Thoracic aorta (tissue), 2 donors: ENCODE results near the gene TAL1. TPM values are rescaled to one million over a fixed set of nuclear protein-coding genes. Genes with fewer than 3 reads are reported as not detected.

ENCODE experiments used
- ATAC-seq: fragments of 150-250 bp; one replicate; pipeline ENCODE4 v1.8.0; 2017; ENCODE audit warnings: low read depth; ENCODE audit not compliant: insufficient number of reproducible peaks, low FRiP score
- DNase-seq: peaks from one replicate; pipeline ENCODE4 v3.0.0-alpha.2; 2020; ENCODE audit warnings: low spot score
- H3K27ac ChIP-seq, 2 donors: fragments of 200-600 bp; sonication (generic); 1 replicate in 1 of 2; 2 replicates in 1 of 2; pipeline ENCODE4 v1.5.1; 2016; ENCODE audit warnings: mild to moderate bottlenecking in 2 of 2, moderate library complexity in 2 of 2
- H3K27me3 ChIP-seq: fragments of 200-600 bp; sonication (generic); replicated peaks from 2 replicates; pipeline ENCODE4 v1.6.0; 2016; ENCODE audit warnings: mild to moderate bottlenecking; ENCODE audit not compliant: insufficient read depth
- H3K36me3 ChIP-seq: fragments of 200-600 bp; sonication (generic); one replicate; pipeline ENCODE4 v1.5.1; 2016
- H3K4me1 ChIP-seq, 2 donors: fragments of 200-600 bp; sonication (generic); 1 replicate in 1 of 2; 2 replicates in 1 of 2; pipeline versions ENCODE4 v1.5.1 to v1.6.0; 2016; ENCODE audit warnings: low read depth in 2 of 2, mild to moderate bottlenecking in 1 of 2; ENCODE audit not compliant: control insufficient read depth in 1 of 2
- H3K4me3 ChIP-seq: fragments of 200-600 bp; sonication (generic); 2 replicates; pipeline ENCODE4 v1.5.1; 2016; ENCODE audit warnings: mild to moderate bottlenecking
- H3K9me3 ChIP-seq: fragments of 200-600 bp; sonication (generic); 2 replicates; pipeline ENCODE4 v1.5.1; 2016
- total RNA-seq, 2 donors: library from RNA; depleted of rRNA; stranded (reverse); fragments of >200 nt; gene quantifications; one replicate each; pipeline versions ENCODE4 v1.1.0 to v1.2.3, GENCODE V29; 2016
- TF ChIP-seq, protein P1 (sequence below): fragments of 200-600 bp; sonication (generic); IDR thresholded peaks from one replicate; pipeline ENCODE4 v1.5.1; 2019; ENCODE audit warnings: antibody characterized with exemption

Gene TAL1
- total RNA-seq, 2 donors from 2014 or later = 2.4 to 3.0 TPM

DNA sequence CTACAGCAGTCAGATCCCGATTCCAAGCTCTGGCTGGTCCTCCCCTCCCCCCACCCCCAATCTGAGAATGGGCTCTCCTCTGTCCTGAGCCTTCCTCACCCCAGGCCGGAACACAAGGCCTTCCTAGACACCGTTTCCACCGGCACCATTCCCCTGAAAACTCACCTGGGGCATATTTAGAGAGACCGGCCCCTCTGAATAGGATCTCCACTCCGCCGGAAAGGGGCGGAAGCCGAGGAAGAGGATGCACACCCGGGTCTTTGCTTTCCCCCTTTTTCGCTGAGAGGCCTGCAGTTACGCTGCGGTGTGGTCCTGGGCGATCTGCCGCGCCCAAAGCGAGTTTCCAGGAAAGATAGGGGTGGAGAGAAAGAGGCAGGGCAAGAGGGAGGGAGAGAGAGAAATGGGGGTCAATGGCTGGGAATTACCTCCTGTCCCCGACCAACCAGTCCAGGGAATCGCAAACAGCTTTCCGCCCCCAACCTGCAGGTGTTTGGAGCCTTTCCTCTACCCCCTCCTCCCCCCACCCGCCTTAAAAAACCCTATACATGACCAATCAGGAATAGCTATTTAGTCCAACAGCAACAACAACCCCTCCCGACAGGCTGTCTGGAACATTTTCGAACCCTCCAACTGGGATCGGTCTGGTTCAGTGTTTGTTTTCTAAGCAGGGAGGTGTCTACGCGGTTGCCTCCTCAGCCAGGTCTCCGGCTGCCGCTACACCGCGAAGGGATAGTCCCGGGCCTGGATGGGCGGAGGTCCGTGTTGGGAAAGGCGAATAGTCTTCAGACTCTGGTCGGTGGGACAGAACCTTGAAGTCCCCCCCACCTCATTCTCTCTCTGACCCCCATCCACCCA is 2.8 kb downstream of the TAL1 start:
- DNase-seq = no peak
- Histone ChIP-seq H3K9me3 (no peaks in the 10 kb centered on the region), H3K4me1 (peaks cover 20 to 31% of the 10 kb centered on the region in 2 donors), H3K27ac (peak overlapping the region in 1 of 2 donors; percentile 50), H3K27me3 (peaks cover 29% of the 10 kb centered on the region), H3K4me3 (peak overlapping the region; percentile 71), H3K36me3 (no peaks in the 10 kb centered on the region)
- ATAC-seq = no peak
- TF ChIP-seq, protein P1, sequence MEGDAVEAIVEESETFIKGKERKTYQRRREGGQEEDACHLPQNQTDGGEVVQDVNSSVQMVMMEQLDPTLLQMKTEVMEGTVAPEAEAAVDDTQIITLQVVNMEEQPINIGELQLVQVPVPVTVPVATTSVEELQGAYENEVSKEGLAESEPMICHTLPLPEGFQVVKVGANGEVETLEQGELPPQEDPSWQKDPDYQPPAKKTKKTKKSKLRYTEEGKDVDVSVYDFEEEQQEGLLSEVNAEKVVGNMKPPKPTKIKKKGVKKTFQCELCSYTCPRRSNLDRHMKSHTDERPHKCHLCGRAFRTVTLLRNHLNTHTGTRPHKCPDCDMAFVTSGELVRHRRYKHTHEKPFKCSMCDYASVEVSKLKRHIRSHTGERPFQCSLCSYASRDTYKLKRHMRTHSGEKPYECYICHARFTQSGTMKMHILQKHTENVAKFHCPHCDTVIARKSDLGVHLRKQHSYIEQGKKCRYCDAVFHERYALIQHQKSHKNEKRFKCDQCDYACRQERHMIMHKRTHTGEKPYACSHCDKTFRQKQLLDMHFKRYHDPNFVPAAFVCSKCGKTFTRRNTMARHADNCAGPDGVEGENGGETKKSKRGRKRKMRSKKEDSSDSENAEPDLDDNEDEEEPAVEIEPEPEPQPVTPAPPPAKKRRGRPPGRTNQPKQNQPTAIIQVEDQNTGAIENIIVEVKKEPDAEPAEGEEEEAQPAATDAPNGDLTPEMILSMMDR = no peak

DNA sequence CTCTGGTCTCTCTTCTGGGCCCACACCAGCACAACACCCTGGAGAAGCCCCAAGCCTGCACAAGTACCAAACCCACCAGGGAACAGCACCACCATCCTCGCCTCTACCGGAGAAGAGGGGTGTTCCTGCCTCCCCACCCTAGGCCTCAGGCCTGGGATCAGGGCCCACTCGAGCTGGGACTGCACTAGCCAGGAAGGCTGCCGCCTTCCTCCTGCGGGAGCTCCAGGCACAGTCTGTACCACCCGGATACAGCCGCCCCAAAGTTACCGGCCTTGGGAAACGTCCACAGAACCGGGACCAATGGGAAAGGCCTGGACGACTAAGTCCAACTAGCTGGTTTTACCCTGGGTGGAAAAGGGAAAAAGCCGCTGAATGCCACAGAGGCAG is 3.4 kb downstream of the TAL1 start:
- no peak overlapping the region for H3K27ac ChIP-seq
- DNase-seq = no peak
- no peak overlapping the region for H3K4me3 ChIP-seq
- no peaks in the 10 kb centered on the region for H3K9me3 ChIP-seq
- no peaks in the 10 kb centered on the region for H3K36me3 ChIP-seq
- H3K27me3 ChIP-seq = peaks cover 31% of the 10 kb centered on the region
- TF ChIP-seq, protein P1 = no peak
- ATAC-seq = no peak
- H3K4me1 ChIP-seq = peaks cover 20 to 31% of the 10 kb centered on the region in 2 donors

DNA sequence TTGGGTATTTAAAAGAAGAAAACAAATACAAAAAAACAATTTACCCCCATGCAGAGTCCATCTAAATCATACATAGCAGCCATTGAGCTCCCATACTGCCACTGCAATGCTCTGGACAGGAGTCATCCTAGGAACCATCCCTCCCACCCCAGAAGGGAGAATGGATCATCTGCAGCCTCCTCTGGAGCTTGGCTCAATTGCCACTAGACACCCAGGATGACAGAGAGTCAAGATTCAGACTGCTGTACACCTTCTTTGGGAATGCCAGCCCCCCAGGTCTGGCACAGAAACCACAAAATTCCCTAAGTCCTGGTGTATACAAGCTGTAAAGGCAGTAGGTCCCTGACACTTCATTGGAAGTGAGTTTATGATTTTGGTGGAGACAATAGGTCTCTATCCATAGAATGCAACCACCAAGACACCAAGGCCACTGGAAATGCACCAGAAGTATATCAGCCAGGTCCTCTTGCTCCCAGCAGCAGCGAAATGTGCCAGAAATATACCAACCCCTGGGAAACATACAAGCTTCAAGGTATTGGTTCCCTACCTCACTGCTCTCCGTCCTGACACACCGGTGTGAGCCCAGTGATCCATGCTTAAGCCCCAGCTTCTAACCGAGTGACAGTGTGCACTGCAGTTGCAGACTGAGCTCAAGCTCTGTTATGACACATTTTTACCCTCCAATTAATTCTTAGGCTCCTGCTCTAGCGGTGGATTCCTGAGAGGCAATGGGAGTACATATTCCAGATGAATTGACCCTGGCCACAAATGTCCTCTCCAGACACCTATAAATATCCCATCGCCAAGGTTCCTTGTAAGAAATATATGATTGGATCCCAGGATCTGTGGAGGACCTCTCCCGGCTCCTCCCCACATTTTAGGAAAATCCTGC is 4.4 kb downstream of the TAL1 start:
- Histone ChIP-seq H3K27ac (no peak overlapping the region), H3K36me3 (no peaks in the 10 kb centered on the region), H3K4me1 (peaks cover 20 to 31% of the 10 kb centered on the region in 2 donors), H3K9me3 (no peaks in the 10 kb centered on the region), H3K27me3 (peaks cover 31% of the 10 kb centered on the region), H3K4me3 (no peak overlapping the region)
- ATAC-seq = no peak
- DNase-seq = no peak
- TF ChIP-seq, protein P1 = no peak

DNA sequence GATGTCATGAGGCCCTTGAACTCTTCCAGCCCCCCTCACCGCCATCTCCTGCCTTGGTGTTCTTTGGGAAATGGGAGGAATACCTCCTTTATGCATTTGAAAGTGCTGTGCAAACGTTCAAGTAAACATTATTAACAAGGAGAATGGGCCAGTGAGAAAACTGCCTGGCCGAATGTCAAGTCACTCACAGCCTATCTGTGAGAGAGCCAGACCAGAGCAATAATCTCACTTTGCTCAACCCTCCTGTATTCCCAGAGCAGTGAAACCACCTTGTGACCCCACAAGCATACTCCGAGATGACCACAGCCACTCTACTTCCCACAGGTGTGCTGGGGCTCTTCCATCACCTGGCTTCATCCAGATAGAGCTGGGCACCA is 5.2 kb downstream of the TAL1 start:
- ATAC-seq = no peak
- TF ChIP-seq, protein P1 = no peak
- Histone ChIP-seq H3K4me3 (no peak overlapping the region), H3K4me1 (peaks cover 19 to 31% of the 10 kb centered on the region in 2 donors), H3K27ac (no peak overlapping the region), H3K27me3 (peaks cover 31% of the 10 kb centered on the region), H3K36me3 (no peaks in the 10 kb centered on the region), H3K9me3 (no peaks in the 10 kb centered on the region)
- no peak for DNase-seq
